GM03348 (cell line): Measurements from ENCODE around the gene CRHR2.

Experiments
- DNase-seq: peaks from one replicate; pipeline ENCODE4 v3.0.0; 2012; ENCODE audit warnings: low spot score

The CRHR2 gene

DNA sequence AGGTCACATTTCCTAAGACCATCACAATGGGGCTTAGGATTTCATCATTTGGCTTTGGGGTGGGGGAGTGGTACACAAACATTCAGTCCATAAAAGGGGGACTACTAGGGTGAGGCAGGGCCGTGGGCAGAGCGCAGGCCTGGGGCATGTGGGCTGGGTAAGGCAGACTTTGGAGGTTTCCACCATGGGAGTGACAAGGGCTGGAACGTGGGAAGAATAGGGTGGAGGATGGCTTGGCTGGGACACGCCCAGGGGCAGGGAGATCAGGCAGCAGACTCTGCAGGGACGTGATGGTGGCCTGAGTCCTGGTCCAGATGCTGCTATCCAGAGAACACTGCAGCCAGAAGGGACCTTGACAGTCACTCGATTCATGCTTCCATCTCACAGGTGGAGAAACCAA lies 24.7 kb upstream of the CRHR2 start:
- no peak for DNase-seq

DNA sequence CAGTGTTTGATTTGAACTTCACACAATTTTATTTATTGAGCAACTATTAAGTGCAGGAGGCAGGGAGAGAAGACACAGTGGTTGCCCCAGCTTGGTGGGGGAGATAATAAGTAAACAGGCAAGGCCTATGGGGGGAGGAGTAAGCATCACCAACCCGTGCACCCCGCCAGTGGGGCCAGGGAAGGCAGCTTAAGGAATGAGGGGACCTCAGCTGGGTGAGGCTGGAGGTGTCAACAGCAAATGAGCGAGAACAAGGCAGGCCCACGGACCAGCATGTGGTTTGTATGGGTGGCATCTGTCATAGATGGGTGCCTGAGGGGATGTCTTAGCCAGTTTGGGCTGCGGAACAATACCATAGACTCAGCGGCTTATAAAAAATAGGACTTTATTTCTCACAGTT lies 24.1 kb upstream of the CRHR2 start:
- DNase-seq = no peak

DNA sequence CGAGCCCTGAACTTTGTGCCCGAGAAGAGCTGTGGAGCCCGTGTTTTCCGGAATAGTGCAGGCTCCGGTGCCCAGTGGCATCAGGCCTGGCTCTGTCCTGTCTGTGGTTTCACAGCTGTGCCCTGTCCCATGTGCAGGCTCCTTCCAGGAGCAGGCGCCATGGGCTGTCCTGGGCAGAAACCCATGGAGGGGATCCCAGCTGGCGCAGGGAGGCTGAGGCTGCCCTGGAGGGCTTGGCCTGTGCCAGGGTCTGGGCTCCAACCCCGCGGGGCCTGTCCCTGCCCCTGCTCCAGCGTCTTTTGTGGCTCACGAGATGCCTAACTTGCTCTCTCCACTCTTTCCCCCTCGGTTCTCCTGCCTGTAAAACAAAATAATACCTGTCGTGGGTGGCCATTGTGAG lies 23.3 kb upstream of the CRHR2 start:
- DNase-seq = no peak

DNA sequence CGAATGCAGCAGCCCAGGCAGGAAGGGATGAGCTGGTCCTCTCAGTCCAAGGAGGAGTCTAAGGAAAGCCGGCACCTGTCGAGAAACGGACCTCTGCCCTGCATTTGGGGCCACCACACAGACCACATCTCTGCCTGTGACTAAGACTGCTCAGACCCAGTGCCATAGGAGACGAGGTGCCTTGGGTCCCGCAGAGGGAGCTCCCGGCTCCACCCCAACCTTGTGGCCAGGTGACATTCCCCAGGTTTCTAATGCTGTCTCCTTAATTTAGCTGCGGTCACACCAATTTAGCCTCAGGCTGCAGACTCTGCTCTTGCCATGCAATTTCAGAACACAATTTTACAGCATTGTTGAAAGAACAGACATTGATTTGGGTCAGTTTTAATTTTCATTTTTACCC lies 22.8 kb upstream of the CRHR2 start:
- no peak for DNase-seq

DNA sequence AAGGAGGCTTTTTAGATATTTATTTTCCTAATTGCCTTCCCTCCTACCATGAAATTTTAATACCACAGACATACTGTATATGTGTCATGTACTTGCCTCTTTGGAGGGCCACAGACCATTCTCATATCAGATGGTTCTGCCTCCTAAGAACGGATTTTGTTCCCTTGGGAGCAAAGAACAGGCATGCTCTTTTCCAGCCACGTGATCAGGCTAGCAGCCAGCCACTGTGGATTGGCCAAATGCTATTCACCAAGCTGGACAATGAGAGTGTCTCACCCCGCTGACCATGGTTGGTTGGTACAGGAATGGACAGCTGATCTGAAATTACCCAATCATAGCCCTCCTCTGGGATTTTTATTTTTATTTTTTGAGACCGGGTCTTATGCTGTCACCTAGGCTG lies 21.5 kb upstream of the CRHR2 start:
- no peak for DNase-seq

DNA sequence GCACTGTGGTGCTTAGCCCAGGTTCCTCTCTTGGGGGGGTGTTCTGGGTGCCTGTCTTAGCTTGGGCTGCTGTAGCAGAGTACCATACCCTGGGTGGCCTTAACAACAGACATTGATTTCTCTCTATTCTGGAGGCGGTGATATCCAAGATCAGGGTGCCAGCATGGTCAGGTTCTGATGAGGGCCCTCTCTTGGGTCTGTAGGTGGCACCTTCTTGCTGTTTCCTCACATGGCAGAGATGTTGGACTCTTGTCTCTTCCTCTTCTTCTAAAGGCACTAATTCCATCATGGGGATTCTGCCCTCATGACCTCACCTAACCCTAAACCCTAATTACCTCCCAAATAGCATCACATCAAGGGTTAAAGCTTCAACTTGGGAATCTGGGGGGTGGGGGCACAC lies 19.9 kb upstream of the CRHR2 start:
- DNase-seq = no peak

DNA sequence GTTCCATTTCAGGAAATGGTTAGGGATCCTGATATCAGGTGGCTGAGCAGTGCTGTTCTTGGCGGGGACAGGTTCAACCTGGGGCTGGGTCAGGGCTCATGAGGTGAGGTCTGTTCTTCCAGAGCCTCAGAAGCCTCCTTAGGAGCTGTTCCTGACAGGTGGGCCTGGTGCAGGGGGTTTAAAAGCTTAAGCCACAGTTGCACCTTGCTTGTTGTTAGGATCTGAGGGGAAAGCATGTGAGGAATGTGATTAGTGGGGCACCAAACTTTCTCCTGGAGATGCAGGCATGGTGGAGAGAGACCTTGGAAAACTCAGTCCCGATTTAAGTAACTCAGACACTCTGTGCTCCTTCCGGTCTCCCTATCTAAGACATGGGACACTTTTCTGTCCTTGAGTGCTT lies 18.7 kb upstream of the CRHR2 start:
- DNase-seq = no peak

DNA sequence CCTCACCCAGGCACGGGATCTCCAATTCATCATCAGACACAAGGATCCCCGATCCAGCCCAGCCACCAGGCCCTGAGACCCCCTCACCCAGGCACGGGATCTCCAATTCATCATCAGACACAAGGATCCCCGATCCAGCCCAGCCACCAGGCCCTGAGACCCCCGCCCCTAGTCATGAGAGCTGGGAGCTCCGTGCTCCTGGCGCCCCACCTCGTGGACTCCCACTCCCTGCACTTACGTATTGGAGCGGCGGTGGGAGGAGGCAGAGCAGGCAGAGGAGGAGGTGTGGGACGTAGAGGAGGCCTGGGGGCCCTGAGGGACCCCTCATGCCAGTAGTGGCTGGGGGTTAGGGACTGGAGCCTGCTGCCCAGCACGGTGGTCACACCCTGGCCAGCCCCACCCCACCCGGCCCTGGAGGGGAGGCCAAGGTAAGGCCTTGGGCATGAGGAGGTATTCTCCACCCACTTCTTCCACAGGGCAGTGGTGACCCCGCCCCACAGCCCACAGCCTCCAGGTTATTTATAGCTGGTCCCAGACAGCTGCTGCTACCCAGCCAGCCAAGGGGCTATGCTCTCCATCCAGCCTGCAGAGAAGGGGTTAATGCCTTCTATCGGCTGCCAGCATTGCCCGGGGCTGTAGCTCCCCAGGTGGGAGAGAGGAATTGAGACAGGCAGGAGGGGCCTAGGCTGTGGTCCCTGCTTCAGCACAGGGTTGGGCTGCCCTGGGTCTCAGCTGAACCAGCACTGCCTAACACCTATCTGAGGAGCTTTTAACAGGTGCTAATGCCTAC lies 17.6 kb upstream of the CRHR2 start:
- no peak for DNase-seq

DNA sequence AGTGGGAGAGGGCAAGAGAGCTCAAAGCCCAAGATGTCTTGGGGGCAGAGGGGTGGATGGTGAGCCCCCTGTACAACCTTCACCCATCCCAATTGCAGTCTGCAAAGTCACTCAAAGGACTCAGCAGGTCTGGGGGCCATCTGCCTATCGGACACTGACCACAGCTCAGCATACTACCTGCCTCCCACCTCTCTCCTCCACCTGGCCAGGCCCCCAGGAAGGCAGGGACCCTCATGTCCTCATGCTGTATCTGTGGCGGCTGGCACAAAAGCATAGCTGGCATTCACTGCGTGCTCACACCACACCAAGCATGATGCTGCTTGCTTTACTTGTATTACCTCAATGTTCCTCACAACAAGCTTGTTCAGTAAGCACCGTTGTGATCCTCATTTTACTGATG lies 16.2 kb upstream of the CRHR2 start:
- no peak for DNase-seq

DNA sequence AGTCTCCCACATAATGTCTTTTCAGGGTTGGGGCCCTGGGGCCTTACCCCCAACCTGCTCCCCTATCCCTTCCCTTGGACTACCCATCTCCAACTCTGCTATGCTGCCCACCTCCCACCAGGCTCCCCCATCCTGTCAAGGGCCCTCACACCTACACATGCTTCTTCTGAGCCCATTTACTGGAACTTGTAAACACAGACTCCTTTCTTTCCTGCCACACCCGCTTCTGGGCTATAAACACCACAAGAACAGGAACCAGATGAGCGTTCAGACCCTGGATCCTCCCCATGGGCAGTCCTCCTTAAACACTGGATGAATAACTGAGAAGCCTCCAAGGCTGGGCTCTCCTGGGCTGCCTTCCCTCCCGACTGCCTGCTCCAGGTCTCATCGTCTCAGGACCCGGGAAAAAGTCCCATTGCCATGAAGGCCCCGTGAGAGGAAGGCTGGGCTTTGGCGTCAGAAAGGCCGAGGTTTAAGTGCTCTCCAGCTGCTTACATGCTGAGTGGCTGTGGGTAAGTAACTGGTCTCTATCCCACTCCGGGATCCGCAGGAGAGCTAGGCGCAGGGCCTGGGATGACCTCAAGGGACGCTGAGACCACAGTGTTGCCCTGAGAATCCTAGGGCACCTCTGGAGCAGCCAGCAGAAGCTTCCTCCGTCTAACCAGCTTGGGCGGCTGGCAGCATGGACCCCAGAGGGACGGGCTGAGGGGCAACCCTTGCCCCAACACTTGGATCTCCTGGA lies 15.6 kb upstream of the CRHR2 start:
- no peak for DNase-seq

DNA sequence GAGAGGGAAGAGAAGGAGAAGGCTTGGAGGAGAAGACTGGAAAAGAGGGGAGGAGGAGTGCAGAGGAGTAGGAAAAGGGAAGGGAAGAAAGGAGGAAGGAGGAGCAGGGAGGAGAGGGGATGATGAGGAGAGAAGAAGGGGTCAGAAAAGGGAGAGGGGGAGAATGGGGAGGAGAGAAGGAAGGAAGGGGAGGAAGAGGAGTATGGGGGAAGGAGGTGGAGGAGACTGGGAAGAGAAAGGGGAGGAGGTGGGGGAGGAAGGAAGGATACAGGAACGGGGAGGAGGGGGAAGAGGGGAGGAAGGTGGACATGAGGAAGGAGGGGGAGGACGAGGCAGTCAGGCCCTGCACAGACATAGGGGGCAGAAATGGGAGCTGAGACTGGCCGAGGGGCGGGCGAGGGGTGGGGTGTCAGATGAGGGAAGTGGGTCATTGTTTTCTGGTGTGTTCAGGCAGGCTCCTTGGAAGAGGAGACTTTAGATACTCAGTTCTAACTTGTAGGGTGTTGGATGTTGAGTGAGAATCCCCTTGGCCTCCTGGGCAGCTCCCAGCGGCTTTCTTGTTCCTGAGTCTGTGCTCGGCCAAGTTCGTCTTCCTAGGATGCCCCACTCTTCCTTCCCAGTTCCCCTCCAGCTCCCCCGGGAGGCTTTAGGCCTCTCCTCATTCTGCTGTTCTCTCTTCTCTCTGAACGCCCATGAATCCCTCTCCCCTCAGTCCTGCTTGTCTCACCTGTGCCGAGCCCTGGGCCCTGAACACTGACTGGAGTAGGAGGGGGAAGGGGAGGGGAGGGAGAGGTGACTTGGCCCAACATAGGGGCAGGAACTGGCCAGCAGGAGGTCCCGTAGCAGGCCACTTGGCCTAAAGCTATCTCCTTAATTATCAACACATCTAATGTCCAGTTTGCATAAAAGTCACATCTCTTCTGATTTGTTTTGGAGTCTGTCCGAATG lies 12.8 kb upstream of the CRHR2 start:
- DNase-seq = no peak

DNA sequence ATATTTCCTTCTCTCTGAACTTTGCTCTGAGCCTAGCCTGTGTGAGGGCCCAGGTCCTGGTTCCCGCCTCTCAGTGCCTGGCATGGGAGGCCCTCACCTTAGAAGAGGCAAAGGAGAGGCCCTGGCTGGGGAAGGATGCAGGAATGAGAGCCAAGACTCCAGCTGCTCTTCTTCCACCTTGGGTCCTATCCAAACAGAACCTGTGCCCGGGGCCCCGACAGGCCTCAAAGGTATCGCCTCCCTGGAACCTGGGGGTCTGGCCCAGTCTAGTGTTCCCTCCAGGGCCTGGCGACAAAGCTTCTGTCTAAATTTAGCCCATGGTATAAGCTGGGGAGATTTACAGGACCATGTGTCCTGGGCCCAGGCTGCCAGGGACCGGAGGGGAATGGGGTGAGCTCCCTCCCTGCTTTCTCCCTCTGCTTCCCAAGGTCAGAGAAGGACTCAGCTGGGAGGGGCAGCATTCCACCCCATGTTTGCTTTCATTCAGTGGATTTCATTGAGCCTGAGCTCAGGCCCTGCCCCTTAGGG lies 12.0 kb upstream of the CRHR2 start:
- no peak for DNase-seq

DNA sequence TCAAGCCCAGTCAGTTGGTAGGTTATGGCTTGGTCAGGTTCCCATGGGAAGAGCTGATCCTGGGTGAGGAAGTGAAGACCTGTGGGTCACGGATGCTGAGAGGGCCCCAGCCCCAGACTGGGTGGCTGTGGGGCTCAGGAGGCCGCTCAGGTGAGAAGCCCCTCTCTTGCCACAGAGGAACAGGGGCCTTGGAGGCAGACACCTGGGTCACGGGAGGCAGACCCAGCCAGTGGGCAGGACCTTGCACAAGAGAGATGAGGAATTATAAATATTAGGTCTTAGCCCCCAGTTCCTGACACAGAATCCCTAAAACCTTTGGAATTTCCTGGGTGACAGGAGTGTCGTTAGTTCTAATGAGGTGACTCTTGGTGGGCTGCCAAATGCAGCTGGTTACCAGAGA lies 10.6 kb upstream of the CRHR2 start:
- no peak for DNase-seq

DNA sequence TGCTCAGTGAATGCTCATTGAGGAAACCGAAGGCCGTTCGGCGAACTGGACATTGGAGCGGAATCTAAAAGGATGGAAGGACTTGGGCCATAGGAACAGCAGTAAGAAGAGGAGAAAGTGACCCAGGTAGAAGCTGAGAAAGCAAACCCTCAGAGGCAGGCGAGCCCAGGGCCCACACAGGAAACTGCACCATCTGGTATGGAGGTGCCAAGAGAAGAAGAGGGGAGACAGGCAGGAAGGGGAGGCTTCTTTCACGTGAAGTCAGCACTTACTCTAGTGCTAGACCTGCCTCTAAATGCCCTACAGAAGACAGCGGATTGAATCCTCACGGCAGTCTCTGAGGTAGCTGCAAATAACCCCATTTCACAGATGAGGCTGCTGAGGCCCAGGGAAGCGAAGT lies 10.2 kb upstream of the CRHR2 start:
- no peak for DNase-seq

DNA sequence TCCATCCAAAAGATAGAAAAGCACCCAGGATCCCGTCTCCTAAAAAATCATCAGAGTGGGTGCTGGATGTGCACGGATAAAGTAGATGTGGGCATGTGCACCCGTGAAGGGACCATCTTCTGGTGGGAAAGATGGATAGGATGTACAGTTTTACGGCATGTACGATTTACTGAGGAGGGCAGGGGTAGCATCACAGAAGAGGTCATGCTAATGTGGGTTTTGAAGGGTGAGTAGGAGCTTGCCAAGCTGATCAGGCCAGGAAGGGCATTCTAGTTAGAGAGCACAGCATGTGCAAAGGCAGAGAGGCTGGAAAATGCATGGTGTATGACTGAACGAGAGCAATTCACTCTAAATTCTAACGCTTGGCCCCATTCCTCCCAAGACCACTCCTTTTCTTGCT lies 7.8 kb upstream of the CRHR2 start:
- DNase-seq = no peak

DNA sequence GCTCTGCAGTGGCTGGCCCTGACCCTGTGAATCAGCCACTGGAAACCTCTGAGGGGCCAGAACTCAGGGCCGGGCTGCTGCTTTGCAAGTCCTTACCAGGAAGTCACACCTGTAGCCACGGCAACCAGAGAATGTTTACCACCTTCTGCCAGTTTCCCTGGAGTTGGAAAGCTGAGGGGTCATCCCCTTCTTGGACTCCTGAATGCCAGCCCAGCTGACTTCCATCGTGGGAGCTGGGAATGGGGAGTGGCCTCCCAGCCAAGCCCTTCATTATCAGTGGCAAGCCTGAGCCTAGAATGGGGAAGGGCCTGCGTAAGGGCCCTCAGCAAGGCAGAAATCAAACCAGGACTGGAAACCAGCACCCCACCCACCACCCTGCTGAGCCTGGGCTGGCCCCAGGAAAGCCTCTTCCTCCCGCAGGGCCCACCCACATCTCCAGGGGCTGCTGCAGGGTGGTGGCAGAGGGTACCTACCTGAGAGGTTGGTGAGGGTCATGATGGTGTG lies 6.5 kb upstream of the CRHR2 start:
- DNase-seq = no peak

DNA sequence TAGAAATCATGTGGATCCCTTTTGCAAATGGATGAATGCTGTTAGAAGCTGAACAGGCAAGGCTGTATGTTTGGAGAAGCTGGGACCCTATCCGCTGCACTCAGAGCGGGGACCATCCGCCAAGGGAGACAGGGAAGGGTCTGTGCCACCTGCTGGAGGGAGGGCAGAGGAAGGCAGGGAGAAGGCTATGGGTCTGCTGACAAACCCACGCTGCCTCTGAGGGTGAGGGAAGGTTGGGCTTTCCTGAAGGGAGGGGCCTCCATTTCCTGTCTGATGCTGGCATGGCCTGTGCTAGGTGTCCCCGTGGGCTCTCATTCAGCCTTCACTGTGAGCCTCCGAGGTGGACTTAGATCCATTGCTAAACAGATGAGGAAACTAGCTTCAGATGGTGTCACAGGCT lies 5.3 kb upstream of the CRHR2 start:
- no peak for DNase-seq

DNA sequence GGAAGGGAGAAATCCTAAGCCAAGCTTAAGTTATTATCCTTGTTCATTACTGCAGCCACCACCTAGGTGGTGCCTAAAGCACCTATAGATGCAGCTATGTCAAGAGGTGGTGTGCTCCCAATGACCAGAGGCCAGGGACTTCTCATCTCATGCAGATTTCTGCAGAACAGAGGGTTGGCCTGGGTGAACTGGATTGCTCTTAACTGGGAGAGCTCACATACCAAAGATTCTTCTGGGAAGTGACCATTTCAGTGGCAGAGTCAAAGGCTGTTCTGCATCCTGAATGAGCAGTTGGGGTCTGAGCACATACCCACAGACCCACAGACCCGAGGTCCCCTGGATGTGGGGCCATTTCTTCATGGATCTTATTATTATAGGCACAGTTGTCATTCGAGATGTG lies 2.1 kb upstream of the CRHR2 start:
- peak; percentile 29 for DNase-seq

DNA sequence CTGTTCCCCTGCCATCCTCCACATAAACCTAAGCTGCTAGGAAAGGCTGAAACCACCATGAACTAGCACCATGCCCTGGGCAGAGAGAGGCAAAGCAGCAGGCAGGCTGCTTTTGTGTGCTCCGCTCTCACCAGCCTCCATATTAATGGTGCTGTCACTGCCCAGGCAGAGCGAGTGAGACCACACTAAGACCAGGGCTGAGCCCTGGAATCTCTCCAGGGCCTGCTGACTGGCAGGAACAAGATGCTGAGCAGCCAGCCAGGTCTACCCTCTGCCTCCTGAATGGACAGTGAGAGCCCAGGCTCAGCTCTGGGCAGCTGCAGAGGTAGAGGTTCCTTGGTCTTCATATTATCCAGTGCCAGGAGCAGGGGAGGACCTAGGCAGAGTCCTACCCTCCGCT lies 1.6 kb upstream of the CRHR2 start:
- no peak for DNase-seq

DNA sequence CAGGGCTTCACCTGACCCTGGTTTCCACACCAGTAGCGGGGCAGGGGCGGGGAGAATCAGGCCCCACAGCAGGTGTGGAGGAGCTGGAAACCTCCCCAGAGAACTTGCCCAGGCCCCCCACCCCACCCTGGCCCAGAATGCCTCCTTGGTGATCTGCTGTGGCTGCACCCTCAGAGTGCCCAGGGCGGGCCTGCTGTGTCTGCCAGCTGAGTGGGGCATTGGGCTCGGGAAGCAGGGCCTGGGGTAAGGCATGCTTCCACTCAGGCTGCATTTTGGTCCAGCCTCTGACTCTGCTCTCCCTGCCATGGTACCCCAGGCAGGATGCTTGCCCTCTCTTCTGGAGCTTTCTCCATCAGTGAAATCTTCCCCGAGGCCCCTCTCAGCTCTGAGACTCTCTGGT lies 1.1 kb upstream of the CRHR2 start:
- DNase-seq = no peak

DNA sequence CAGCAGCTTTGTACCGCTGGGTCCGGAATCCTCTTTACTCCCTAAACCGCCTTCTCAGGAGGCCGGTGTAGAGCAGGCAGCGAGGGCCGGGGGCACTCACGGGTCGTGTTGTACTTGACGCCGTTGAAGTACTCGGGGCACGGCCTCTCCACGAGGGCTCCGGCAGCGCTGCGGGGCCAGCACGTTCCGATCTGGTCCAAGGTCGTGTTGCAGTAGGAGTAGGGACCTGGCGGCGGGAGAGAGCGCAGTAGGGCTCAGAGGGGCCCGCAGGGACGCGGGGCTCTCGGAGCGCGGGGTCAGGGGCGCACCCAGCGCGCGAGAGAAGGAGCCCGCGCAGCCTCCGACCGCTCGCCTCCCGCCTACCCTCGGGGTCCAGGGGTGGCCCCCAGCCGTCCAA lies 443 bp downstream of the CRHR2 start:
- DNase-seq = no peak

DNA sequence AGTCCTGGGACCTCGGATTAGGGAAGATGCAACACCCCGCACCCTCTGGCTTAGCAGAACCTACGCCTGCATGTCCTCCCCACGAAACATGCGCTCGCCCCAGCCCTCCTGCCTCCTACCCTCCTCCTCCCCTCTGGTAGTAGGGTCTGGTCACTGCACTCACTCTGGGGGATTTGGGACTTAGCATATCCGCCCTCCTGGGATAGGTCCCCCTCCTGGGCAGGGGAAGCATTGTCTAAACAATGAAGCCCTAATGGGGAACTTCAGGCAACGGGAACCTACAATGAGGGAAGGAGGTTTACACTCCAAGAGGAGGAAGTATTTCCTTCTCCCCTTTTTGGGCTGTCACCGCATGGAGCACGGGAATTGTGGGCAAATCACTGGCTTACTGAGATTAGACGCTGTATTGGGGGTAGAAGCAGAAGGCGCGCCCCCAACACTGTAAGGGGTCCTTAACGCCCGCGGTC lies 892 bp downstream of the CRHR2 start:
- DNase-seq = no peak
